ENCODE data around the gene PTPRD. TPM values are rescaled to one million over a fixed set of nuclear protein-coding genes. Genes with fewer than 3 reads are reported as not detected.
"Not testable (repeated sequence)": the region's sequence is repeated elsewhere in the genome, so short reads cannot be mapped to it uniquely, and the experiment has no call there.

Gene PTPRD
- total RNA-seq, 1 donor from 2014 or later = 109 TPM

- Mint-ChIP-seq H3K4me1 (no peaks in the 10 kb centered on the region), H3K9me3 (no peaks in the 10 kb centered on the region), H3K36me3 (no peaks in the 10 kb centered on the region), H3K27ac (no peak overlapping the region), H3K4me3 (no peak overlapping the region), H3K27me3 (ENCODE audit: low read depth) (no peaks in the 10 kb centered on the region)
- no peak for DNase-seq (ENCODE audit: low spot score in 2 of 2, unreplicated experiment in 2 of 2)
- TF ChIP-seq CTCF (IDR thresholded peaks at IDR 0.05; ENCODE audit: unreplicated experiment) = no peak
Measured at GRCh38 chr9:10354591-10354990, 258.2 kb downstream of the PTPRD start.

- peaks cover 15% of the 10 kb centered on the region for H3K9me3 Mint-ChIP-seq
- not testable (repeated sequence) for DNase-seq (ENCODE audit: low spot score in 2 of 2, unreplicated experiment in 2 of 2); H3K27me3 Mint-ChIP-seq (ENCODE audit: low read depth); H3K27ac Mint-ChIP-seq; H3K4me1 Mint-ChIP-seq; H3K36me3 Mint-ChIP-seq; H3K4me3 Mint-ChIP-seq
Measured at GRCh38 chr9:10345621-10346020, 267.2 kb downstream of the PTPRD start.

GRCh38 chr9:10341057-10341456, 271.7 kb downstream of the PTPRD start:
- Mint-ChIP-seq H3K27ac (no peak overlapping the region), H3K27me3 (ENCODE audit: low read depth) (no peaks in the 10 kb centered on the region), H3K4me3 (no peak overlapping the region), H3K9me3 (peaks cover 15% of the 10 kb centered on the region), H3K36me3 (no peaks in the 10 kb centered on the region), H3K4me1 (no peaks in the 10 kb centered on the region)
- no peak for DNase-seq (ENCODE audit: low spot score in 2 of 2, unreplicated experiment in 2 of 2)
- TF ChIP-seq CTCF (IDR thresholded peaks at IDR 0.05; ENCODE audit: unreplicated experiment) = no peak

- no peaks in the 10 kb centered on the region for H3K27me3 Mint-ChIP-seq (ENCODE audit: low read depth)
- peaks cover 7% of the 10 kb centered on the region for H3K9me3 Mint-ChIP-seq
- H3K4me3 Mint-ChIP-seq = no peak overlapping the region
- DNase-seq (ENCODE audit: low spot score in 2 of 2, unreplicated experiment in 2 of 2) = no peak
- H3K27ac Mint-ChIP-seq = no peak overlapping the region
- no peaks in the 10 kb centered on the region for H3K4me1 Mint-ChIP-seq
- H3K36me3 Mint-ChIP-seq = no peaks in the 10 kb centered on the region
- TF ChIP-seq CTCF (IDR thresholded peaks at IDR 0.05; ENCODE audit: unreplicated experiment) = no peak
Measured at GRCh38 chr9:10339152-10339551, 273.6 kb downstream of the PTPRD start.

- Mint-ChIP-seq H3K27ac (no peak overlapping the region), H3K9me3 (no peaks in the 10 kb centered on the region), H3K27me3 (ENCODE audit: low read depth) (no peaks in the 10 kb centered on the region), H3K36me3 (no peaks in the 10 kb centered on the region), H3K4me3 (no peak overlapping the region), H3K4me1 (no peaks in the 10 kb centered on the region)
- TF ChIP-seq CTCF (IDR thresholded peaks at IDR 0.05; ENCODE audit: unreplicated experiment) = no peak
- DNase-seq (ENCODE audit: low spot score in 2 of 2, unreplicated experiment in 2 of 2) = no peak
Measured at GRCh38 chr9:10331157-10331556, 281.6 kb downstream of the PTPRD start.

GRCh38 chr9:10282084-10282483, 330.7 kb downstream of the PTPRD start:
- H3K4me3 Mint-ChIP-seq = no peak overlapping the region
- TF ChIP-seq CTCF (IDR thresholded peaks at IDR 0.05; ENCODE audit: unreplicated experiment) = no peak
- no peaks in the 10 kb centered on the region for H3K9me3 Mint-ChIP-seq
- DNase-seq (ENCODE audit: low spot score in 2 of 2, unreplicated experiment in 2 of 2) = no peak
- H3K36me3 Mint-ChIP-seq = peaks cover 2% of the 10 kb centered on the region
- H3K27ac Mint-ChIP-seq = no peak overlapping the region
- H3K27me3 Mint-ChIP-seq (ENCODE audit: low read depth) = no peaks in the 10 kb centered on the region
- no peaks in the 10 kb centered on the region for H3K4me1 Mint-ChIP-seq

Data from mesothelial cell of epicardium (in vitro differentiated cells).